SK-N-SH treated with all-trans-retinoic acid at 6 μM for 48 hours (cell line): ENCODE measurements around the gene FRRS1.

Source experiments
- ATAC-seq: fragments of 200-7000 bp; cut with Tn5 transposase; 3 replicates; pipeline ENCODE4 v1.9.1; 2020; ENCODE audit warnings: mild to moderate bottlenecking, moderate library complexity
- ARNTL ChIP-seq: fragments of 450-650 bp; formaldehyde crosslinking; IDR thresholded peaks from 2 replicates; pipeline ENCODE4 v1.5.0; 2020; ENCODE audit warnings: low read depth, mild to moderate bottlenecking, moderate library complexity, borderline replicate concordance
- BACH2 ChIP-seq: fragments of 250-450 bp; sonication (Bioruptor Pico); IDR thresholded peaks from 2 replicates; pipeline ENCODE4 v1.9.0; 2021; ENCODE audit warnings: mild to moderate bottlenecking, borderline replicate concordance
- CREB5 ChIP-seq: fragments of 250-450 bp; sonication (Bioruptor Pico); IDR thresholded peaks from 2 replicates; pipeline ENCODE4 v1.5.1; 2020; ENCODE audit warnings: low read depth, mild to moderate bottlenecking, moderate library complexity
- CSDC2 ChIP-seq: fragments of 250-450 bp; sonication (Bioruptor Pico); IDR thresholded peaks from 2 replicates; pipeline ENCODE4 v1.5.0; 2020; ENCODE audit warnings: mild to moderate bottlenecking, moderate library complexity
- CSRNP3 ChIP-seq: fragments of 250-450 bp; sonication (Bioruptor Pico); IDR thresholded peaks from 2 replicates; pipeline ENCODE4 v1.5.1; 2021; ENCODE audit warnings: mild to moderate bottlenecking, moderate library complexity
- ESRRG ChIP-seq: fragments of 250-450 bp; sonication (Bioruptor Pico); IDR thresholded peaks from 2 replicates; pipeline ENCODE4 v1.6.1; 2021; ENCODE audit warnings: mild to moderate bottlenecking
- GLIS3 ChIP-seq: fragments of 250-450 bp; sonication (Bioruptor Pico); IDR thresholded peaks from 2 replicates; pipeline ENCODE4 v1.5.0; 2020; ENCODE audit warnings: mild to moderate bottlenecking, moderate library complexity
- ISL1 ChIP-seq: fragments of 250-450 bp; sonication (Bioruptor Pico); IDR thresholded peaks from 2 replicates; pipeline ENCODE4 v2.1.2; 2022; ENCODE audit warnings: mild to moderate bottlenecking, moderate library complexity
- OSR1 ChIP-seq: fragments of 250-450 bp; sonication (Bioruptor Pico); IDR thresholded peaks from 2 replicates; pipeline ENCODE4 v1.8.0; 2022; ENCODE audit warnings: moderate library complexity, mild to moderate bottlenecking, inconsistent platforms
- POU6F1 ChIP-seq: fragments of 250-450 bp; sonication (Bioruptor Pico); IDR thresholded peaks from 2 replicates; pipeline ENCODE4 v1.8.0; 2021; ENCODE audit warnings: low read depth, mild to moderate bottlenecking, moderate library complexity, borderline replicate concordance
- PPARA ChIP-seq: fragments of 250-450 bp; sonication (Bioruptor Pico); IDR thresholded peaks from 2 replicates; pipeline ENCODE4 v1.5.0; 2020; ENCODE audit warnings: mild to moderate bottlenecking, borderline replicate concordance
- RARB ChIP-seq: fragments of 250-450 bp; sonication (Bioruptor Pico); IDR thresholded peaks from 2 replicates; pipeline ENCODE4 v1.8.0; 2021; ENCODE audit warnings: mild to moderate bottlenecking, moderate library complexity
- SNAI2 ChIP-seq: fragments of 250-450 bp; sonication (Bioruptor Pico); IDR thresholded peaks from 2 replicates; pipeline ENCODE4 v1.5.0; 2020; ENCODE audit warnings: mild to moderate bottlenecking, moderate library complexity
- TCF4 ChIP-seq: fragments of 250-450 bp; sonication (Bioruptor Pico); IDR thresholded peaks from 2 replicates; pipeline ENCODE4 v1.8.0; 2021; ENCODE audit warnings: mild to moderate bottlenecking, moderate library complexity, borderline replicate concordance
- TOX ChIP-seq: fragments of 250-450 bp; sonication (Bioruptor Pico); IDR thresholded peaks from 2 replicates; pipeline ENCODE4 v1.8.0; 2021; ENCODE audit warnings: mild to moderate bottlenecking, moderate library complexity, borderline replicate concordance
- ZFP30 ChIP-seq: fragments of 450-650 bp; formaldehyde crosslinking; IDR thresholded peaks from 2 replicates; pipeline ENCODE4 v1.5.0; 2022; ENCODE audit warnings: mild to moderate bottlenecking, moderate library complexity
- ZNF565 ChIP-seq: fragments of 450-650 bp; formaldehyde crosslinking; conservative IDR thresholded peaks from 2 replicates; pipeline ENCODE4 v1.5.0; 2020; ENCODE audit warnings: low read depth, mild to moderate bottlenecking, moderate library complexity
- ZNF70 ChIP-seq: fragments of 450-650 bp; formaldehyde crosslinking; IDR thresholded peaks from 2 replicates; pipeline ENCODE4 v1.5.0; 2020; ENCODE audit warnings: mild to moderate bottlenecking, moderate library complexity
- ZNF8 ChIP-seq: fragments of 450-650 bp; formaldehyde crosslinking; IDR thresholded peaks from 2 replicates; pipeline ENCODE4 v1.5.0; 2020; ENCODE audit warnings: mild to moderate bottlenecking, moderate library complexity
- TF ChIP-seq, protein P1 (sequence below): fragments of 250-450 bp; sonication (Bioruptor Pico); IDR thresholded peaks from 2 replicates; pipeline ENCODE4 v1.8.0; 2020; ENCODE audit warnings: mild to moderate bottlenecking, moderate library complexity, borderline replicate concordance
- TF ChIP-seq, protein P2 (sequence below): fragments of 250-450 bp; sonication (Bioruptor Pico); IDR thresholded peaks from 2 replicates; pipeline ENCODE4 v1.5.0; 2020; ENCODE audit warnings: mild to moderate bottlenecking, moderate library complexity

Gene FRRS1

GRCh38 chr1:99786751-99787501 is 20.5 kb upstream of the FRRS1 start:
- no peak for ATAC-seq
- TF ChIP-seq, protein P1, sequence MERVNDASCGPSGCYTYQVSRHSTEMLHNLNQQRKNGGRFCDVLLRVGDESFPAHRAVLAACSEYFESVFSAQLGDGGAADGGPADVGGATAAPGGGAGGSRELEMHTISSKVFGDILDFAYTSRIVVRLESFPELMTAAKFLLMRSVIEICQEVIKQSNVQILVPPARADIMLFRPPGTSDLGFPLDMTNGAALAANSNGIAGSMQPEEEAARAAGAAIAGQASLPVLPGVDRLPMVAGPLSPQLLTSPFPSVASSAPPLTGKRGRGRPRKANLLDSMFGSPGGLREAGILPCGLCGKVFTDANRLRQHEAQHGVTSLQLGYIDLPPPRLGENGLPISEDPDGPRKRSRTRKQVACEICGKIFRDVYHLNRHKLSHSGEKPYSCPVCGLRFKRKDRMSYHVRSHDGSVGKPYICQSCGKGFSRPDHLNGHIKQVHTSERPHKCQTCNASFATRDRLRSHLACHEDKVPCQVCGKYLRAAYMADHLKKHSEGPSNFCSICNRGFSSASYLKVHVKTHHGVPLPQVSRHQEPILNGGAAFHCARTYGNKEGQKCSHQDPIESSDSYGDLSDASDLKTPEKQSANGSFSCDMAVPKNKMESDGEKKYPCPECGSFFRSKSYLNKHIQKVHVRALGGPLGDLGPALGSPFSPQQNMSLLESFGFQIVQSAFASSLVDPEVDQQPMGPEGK, result no peak
- TF ChIP-seq, protein P2, sequence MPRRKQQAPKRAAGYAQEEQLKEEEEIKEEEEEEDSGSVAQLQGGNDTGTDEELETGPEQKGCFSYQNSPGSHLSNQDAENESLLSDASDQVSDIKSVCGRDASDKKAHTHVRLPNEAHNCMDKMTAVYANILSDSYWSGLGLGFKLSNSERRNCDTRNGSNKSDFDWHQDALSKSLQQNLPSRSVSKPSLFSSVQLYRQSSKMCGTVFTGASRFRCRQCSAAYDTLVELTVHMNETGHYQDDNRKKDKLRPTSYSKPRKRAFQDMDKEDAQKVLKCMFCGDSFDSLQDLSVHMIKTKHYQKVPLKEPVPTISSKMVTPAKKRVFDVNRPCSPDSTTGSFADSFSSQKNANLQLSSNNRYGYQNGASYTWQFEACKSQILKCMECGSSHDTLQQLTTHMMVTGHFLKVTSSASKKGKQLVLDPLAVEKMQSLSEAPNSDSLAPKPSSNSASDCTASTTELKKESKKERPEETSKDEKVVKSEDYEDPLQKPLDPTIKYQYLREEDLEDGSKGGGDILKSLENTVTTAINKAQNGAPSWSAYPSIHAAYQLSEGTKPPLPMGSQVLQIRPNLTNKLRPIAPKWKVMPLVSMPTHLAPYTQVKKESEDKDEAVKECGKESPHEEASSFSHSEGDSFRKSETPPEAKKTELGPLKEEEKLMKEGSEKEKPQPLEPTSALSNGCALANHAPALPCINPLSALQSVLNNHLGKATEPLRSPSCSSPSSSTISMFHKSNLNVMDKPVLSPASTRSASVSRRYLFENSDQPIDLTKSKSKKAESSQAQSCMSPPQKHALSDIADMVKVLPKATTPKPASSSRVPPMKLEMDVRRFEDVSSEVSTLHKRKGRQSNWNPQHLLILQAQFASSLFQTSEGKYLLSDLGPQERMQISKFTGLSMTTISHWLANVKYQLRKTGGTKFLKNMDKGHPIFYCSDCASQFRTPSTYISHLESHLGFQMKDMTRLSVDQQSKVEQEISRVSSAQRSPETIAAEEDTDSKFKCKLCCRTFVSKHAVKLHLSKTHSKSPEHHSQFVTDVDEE (CRISPR knock-in tag), result no peak
- TF ChIP-seq PPARA (CRISPR knock-in tag) (no peak), CSRNP3 (CRISPR knock-in tag) (no peak), SNAI2 (CRISPR knock-in tag) (no peak), ISL1 (CRISPR knock-in tag) (no peak), TCF4 (CRISPR knock-in tag) (no peak), ZNF8 (CRISPR knock-in tag) (no peak), CREB5 (CRISPR knock-in tag) (no peak), POU6F1 (CRISPR knock-in tag) (no peak), TOX (CRISPR knock-in tag) (no peak)

DNA sequence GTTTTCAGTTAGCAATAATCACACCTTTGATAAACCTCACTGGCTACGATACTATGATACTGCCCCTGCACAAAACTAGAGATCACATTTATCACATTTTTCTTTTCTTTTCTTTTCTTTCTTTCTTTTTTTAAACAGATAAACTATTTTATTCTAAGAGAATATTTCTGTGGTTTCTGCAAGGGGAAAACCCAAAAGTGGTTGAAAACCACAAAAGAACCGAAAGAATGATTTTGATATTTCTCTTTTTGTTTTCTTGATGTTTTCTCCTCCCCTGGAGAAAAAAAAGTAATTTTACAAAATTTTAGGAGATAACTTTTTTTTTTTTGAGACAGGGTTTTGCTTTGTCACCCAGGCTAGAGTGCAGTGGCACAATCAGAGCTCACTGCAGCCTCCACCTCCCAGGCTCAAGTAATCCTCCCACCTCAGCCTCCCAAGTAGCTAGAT is 18.4 kb upstream of the FRRS1 start:
- no peak for ATAC-seq
- TF ChIP-seq BACH2 (CRISPR knock-in tag) (no peak), TOX (CRISPR knock-in tag) (no peak), SNAI2 (CRISPR knock-in tag) (no peak), RARB (no peak), ZNF565 (no peak)
- TF ChIP-seq, all 23 proteins: peak for 0

DNA sequence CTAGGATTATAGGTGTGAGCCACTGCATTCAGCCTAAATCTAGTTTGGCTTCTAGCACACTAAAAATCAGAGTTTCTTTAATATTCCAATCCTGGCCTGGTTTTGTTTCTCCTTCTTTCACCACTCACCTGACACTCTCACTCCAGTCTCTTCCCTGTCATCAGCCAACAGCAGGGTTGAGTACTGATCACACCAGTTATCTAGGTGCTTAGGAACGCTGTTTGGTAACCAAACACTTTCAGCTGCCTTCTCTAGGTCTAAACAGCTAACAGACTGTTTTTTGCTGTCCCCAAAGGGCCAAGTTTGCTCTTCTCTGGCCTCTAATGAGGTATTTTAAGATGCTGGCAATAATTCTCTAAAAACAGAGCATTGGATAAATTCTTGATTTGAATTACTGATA is 17.7 kb upstream of the FRRS1 start:
- no peak; the same call in 2 of the 3 replicates for ATAC-seq
- no peak for TF ChIP-seq TOX (CRISPR knock-in tag)

DNA sequence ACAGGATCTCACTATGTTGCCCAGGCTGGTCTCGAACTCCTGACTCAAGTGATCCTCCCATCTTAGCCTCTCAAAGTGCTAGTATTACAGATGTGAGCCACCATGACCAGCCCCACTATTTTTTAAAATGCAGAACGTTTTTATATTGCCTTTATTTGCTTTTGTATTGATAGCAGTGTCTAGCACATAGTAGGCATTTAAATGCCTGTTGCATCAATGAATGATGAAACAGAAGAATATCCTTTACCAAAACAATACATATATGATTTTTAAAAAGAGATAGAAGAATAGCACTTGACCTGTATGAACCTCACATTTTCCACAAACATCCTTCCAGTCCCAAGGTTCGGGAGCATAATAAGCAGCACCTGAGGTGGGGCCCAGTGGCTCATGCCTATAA is 16.5 kb upstream of the FRRS1 start:
- no peak for TF ChIP-seq CSDC2 (CRISPR knock-in tag)
- no peak for TF ChIP-seq PPARA (CRISPR knock-in tag)
- no peak for TF ChIP-seq ESRRG (CRISPR knock-in tag)
- TF ChIP-seq TOX (CRISPR knock-in tag), result no peak
- TF ChIP-seq GLIS3 (CRISPR knock-in tag), result no peak
- no peak for TF ChIP-seq ARNTL
- no peak for TF ChIP-seq CREB5 (CRISPR knock-in tag)
- TF ChIP-seq SNAI2 (CRISPR knock-in tag), result no peak
- TF ChIP-seq OSR1 (CRISPR knock-in tag), result no peak
- no peak for TF ChIP-seq CSRNP3 (CRISPR knock-in tag)
- TF ChIP-seq ZNF70, result no peak
- no peak for TF ChIP-seq RARB
- no peak for TF ChIP-seq BACH2 (CRISPR knock-in tag)
- no peak for TF ChIP-seq ZNF565
- TF ChIP-seq ZFP30, result no peak
- no peak for ATAC-seq
